GM10266 (cell line): ENCODE results near the gene TTC12.

ENCODE experiments used
- DNase-seq: peaks from one replicate; pipeline ENCODE4 v3.0.0; 2012; ENCODE audit errors: extremely low spot score
- TF ChIP-seq, protein P1 (sequence below): IDR thresholded peaks from 2 replicates; pipeline ENCODE4 v1.5.1; 2012; ENCODE audit warnings: mild to moderate bottlenecking, low read depth; ENCODE audit not compliant: control insufficient read depth, insufficient read depth; ENCODE audit errors: missing control alignments

The TTC12 gene

DNA sequence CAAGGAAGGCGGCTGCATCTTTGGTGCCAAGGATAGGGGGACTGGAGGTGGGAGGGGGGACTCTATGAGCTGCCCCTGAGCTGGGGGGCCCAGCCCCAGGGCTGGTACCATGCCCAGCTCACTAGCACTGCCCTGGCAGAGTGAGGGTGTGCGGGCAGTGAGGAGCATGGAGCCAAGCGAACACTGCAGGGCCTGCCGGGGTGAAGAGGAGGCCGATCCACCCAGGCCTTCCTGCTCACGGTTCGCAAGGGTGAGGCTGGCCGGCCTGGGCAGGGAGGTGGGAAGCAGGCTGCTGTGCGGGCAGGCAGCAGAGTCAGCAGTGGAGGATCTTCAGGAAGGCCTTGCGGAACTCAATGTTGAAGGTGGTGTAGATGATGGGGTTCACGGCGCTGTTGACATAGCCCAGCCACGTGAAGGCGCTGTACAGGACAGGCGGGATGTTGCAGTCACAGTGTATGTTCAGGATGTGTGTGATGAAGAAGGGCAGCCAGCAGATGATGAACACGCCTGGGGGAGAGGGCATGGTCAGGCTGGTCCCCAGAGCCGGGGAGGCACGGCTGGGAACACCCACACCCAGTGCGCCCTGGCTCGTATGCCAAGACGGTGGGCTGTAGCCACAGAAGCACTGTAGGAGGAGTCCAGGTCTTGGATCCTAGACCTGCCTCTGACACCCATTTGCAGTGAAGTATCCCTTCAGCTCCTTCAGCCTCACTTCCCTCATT, 96.2 kb downstream of the TTC12 start:
- DNase-seq = no peak
- TF ChIP-seq, protein P1, sequence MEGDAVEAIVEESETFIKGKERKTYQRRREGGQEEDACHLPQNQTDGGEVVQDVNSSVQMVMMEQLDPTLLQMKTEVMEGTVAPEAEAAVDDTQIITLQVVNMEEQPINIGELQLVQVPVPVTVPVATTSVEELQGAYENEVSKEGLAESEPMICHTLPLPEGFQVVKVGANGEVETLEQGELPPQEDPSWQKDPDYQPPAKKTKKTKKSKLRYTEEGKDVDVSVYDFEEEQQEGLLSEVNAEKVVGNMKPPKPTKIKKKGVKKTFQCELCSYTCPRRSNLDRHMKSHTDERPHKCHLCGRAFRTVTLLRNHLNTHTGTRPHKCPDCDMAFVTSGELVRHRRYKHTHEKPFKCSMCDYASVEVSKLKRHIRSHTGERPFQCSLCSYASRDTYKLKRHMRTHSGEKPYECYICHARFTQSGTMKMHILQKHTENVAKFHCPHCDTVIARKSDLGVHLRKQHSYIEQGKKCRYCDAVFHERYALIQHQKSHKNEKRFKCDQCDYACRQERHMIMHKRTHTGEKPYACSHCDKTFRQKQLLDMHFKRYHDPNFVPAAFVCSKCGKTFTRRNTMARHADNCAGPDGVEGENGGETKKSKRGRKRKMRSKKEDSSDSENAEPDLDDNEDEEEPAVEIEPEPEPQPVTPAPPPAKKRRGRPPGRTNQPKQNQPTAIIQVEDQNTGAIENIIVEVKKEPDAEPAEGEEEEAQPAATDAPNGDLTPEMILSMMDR = no peak

DNA sequence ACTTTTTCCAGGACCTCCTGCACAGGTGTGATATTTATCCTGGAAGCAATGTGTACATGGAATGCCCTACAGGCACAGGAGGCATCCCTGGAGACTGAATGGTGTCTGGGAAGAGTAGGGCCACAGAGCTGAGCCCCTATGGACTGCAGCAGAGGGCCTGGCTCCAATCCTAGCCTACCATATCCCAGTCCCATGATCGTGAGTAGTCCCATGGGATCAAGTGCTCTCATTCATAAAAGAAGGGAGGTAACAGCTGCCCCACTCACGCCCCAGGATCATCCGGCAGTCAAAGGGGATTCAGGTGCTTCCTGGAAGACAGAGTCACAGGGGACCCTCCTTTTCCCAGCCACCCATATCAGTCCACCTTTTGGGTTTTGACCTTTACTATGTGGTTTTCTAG, 97.2 kb downstream of the TTC12 start:
- DNase-seq = no peak
- TF ChIP-seq, protein P1 = no peak

DNA sequence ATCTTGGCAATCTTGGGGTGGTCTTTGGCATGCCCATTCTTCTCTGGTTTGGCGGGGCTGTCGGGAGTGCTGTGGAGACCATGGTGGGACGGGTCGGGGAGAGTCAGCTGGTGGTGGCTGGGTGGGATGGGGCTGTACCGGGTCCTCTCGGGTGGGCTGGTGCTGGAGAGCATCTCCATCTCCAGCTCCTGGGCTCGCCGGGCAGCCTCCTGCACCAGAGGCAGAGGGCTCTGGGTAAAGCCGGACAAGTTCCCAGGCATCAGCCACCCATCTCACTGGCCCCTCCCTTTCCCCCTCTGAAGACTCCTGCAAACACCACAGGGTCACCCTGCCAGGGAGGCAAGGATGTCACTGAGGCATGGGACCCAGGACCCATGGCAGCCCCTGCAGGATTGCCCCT, 98.3 kb downstream of the TTC12 start:
- TF ChIP-seq, protein P1 = no peak

DNA sequence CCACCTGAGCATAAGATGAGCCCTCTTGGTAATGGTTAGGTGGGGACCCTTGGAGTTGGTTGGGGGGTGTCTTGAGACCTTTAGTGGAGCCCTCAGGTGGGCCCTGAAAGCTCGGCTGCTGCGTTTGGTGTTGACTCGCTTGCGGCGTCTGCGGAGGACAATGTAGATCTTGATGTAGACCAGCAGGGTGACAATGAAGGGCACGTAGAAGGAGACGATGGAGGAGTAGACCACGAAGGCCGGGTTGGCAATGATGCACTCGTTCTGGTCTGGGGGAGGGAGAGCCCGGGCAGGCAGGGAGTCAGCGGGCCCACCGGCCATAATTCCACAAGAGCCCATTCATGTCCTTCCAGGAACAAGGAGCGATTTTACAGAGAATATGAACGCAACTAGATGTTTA, 101.0 kb downstream of the TTC12 start:
- TF ChIP-seq, protein P1 = no peak
- no peak for DNase-seq

More for the DNA sequence above, 98.3 kb downstream of the TTC12 start:
- DNase-seq = no peak
